Skin of body (tissue), 2 donors: ENCODE data around the gene STXBP3. TPM values are rescaled to one million over a fixed set of nuclear protein-coding genes. Genes with fewer than 3 reads are reported as not detected.
"Not testable (repeated sequence)": the region's sequence is repeated elsewhere in the genome, so short reads cannot be mapped to it uniquely, and the experiment has no call there.

ENCODE experiments used
- DNase-seq: peaks from one replicate; lab custom pipeline; 2025; lab: John Stamatoyannopoulos, UW
- total RNA-seq: library from RNA; depleted of rRNA; stranded (reverse); fragments of >200 nt; gene quantifications from one replicate; pipeline ENCODE4 v1.2.3, GENCODE V29; 2014

Gene STXBP3
- total RNA-seq, 1 donor from 2014 or later, result 61.5 TPM

GRCh38 chr1:108728327-108728923, 18.0 kb upstream of the STXBP3 start:
- no peak for DNase-seq

GRCh38 chr1:108729481-108729880, 17.0 kb upstream of the STXBP3 start:
- DNase-seq, result no peak

GRCh38 chr1:108732398-108732797, 14.1 kb upstream of the STXBP3 start:
- no peak for DNase-seq

GRCh38 chr1:108734171-108734865, 12.2 kb upstream of the STXBP3 start:
- no peak for DNase-seq

GRCh38 chr1:108742253-108742652, 4.2 kb upstream of the STXBP3 start:
- DNase-seq, result no peak

- no peak for DNase-seq
These were observed 493 bp upstream of the STXBP3 start for GRCh38 chr1:108745980-108746381.

- peak; percentile 83 for DNase-seq
These were observed 837 bp downstream of the STXBP3 start for GRCh38 chr1:108747171-108747850.

- DNase-seq, result no peak
These were observed 1.4 kb downstream of the STXBP3 start for GRCh38 chr1:108747898-108748297.

- DNase-seq, result no peak
These were observed 2.6 kb downstream of the STXBP3 start for GRCh38 chr1:108749081-108749480.

GRCh38 chr1:108750476-108751181, 4.2 kb downstream of the STXBP3 start:
- no peak for DNase-seq

- no peak for DNase-seq
These were observed 6.9 kb downstream of the STXBP3 start for GRCh38 chr1:108753363-108753762.

GRCh38 chr1:108758796-108759195, 12.3 kb downstream of the STXBP3 start:
- no peak for DNase-seq

- no peak for DNase-seq
These were observed 20.6 kb downstream of the STXBP3 start for GRCh38 chr1:108767115-108767514.

GRCh38 chr1:108767708-108768107, 21.2 kb downstream of the STXBP3 start:
- DNase-seq, result no peak

- no peak for DNase-seq
These were observed 31.4 kb downstream of the STXBP3 start for GRCh38 chr1:108777839-108778238.

- no peak for DNase-seq
These were observed 33.0 kb downstream of the STXBP3 start for GRCh38 chr1:108779455-108779854.

GRCh38 chr1:108780937-108781574, 34.6 kb downstream of the STXBP3 start:
- DNase-seq, result no peak

- not testable (repeated sequence) for DNase-seq
These were observed 35.1 kb downstream of the STXBP3 start for GRCh38 chr1:108781575-108781944.

- DNase-seq, result no peak
These were observed 38.8 kb downstream of the STXBP3 start for GRCh38 chr1:108785264-108785663.

- DNase-seq, result no peak
These were observed 39.4 kb downstream of the STXBP3 start for GRCh38 chr1:108785880-108786279.

GRCh38 chr1:108791790-108792189, 45.3 kb downstream of the STXBP3 start:
- DNase-seq, result no peak

GRCh38 chr1:108792420-108792819, 45.9 kb downstream of the STXBP3 start:
- no peak for DNase-seq
